ENCODE measurements around the gene WNT7B.

Gene WNT7B

DNA sequence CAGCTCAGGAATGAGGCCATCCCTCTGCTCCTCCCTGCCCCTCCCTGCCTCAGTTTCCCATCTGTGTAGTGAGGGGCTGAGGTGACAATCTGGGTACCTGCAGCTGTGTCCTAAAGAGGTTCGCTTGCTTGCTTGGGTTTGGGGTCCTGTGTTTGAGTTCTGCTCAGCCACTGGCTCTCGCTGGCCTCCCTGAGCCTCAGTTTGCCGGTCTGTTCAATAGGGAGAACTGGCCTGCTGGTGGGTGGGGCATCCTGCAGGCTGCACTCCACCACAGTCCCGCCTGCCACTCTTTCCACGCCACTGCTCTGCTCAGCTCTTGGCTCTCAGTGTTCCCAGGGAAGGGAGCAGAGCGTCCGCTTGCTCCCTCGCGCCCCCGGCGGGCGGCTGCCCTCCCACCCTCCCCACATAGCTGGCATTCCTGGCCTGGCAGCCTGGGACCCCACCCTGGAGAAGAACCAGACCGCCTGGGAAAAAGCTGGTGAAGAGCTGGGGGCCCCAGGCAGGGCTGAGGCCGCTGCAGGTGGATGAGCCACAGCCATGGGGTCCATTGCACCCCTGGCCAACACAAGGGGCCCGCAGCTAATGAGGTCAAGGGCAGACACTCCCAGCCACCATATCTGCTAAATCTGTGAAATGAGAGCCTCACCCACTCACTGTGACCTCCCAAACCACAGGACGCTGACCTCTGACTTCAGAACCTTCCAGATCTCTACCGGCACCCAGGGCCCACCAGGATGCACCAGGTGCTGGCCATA lies 15.1 kb downstream of the WNT7B start:
- Histone ChIP-seq H3K27me3 (replicated peaks in 2 of 5; ENCODE audit: control insufficient read depth in 4 of 5, insufficient read depth in 5 of 5, low read length in 4 of 5) (peaks cover 0 to 21% (median 3%) of the 10 kb centered on the region in 5 experiments), H3K4me1 (ENCODE audit: control extremely low read depth in 1 of 4, control insufficient read depth in 4 of 4, insufficient read depth in 4 of 4, low read length in 3 of 4) (peaks cover 0 to 7% (median 3%) of the 10 kb centered on the region in 4 experiments), H3K36me3 (ENCODE audit: control insufficient read depth in 4 of 4, insufficient read depth in 4 of 4, low read length in 3 of 4) (no peaks in the 10 kb centered on the region), H3K27ac (ENCODE audit: insufficient read depth in 1 of 2, low read depth in 1 of 2, low read length in 2 of 2, poor library complexity in 1 of 2, severe bottlenecking in 2 of 2) (no peak overlapping the region), H3K9me3 (ENCODE audit: control extremely low read depth in 1 of 5, control insufficient read depth in 4 of 5, insufficient read depth in 2 of 5, low read depth in 1 of 5, low read length in 4 of 5) (no peaks in the 10 kb centered on the region), H3K4me3 (ENCODE audit: control insufficient read depth in 1 of 7, extremely low read depth in 1 of 7, insufficient read depth in 4 of 7, low read depth in 2 of 7, low read length in 6 of 7) (no peak overlapping the region)
- POLR2A ChIA-PET: no interaction called here
- no peak for DNase-seq
- CTCF ChIA-PET: no interaction called here
- 88% methylated on average over 12 of the region's 17 CpGs for WGBS (ENCODE audit: insufficient coverage)

DNA sequence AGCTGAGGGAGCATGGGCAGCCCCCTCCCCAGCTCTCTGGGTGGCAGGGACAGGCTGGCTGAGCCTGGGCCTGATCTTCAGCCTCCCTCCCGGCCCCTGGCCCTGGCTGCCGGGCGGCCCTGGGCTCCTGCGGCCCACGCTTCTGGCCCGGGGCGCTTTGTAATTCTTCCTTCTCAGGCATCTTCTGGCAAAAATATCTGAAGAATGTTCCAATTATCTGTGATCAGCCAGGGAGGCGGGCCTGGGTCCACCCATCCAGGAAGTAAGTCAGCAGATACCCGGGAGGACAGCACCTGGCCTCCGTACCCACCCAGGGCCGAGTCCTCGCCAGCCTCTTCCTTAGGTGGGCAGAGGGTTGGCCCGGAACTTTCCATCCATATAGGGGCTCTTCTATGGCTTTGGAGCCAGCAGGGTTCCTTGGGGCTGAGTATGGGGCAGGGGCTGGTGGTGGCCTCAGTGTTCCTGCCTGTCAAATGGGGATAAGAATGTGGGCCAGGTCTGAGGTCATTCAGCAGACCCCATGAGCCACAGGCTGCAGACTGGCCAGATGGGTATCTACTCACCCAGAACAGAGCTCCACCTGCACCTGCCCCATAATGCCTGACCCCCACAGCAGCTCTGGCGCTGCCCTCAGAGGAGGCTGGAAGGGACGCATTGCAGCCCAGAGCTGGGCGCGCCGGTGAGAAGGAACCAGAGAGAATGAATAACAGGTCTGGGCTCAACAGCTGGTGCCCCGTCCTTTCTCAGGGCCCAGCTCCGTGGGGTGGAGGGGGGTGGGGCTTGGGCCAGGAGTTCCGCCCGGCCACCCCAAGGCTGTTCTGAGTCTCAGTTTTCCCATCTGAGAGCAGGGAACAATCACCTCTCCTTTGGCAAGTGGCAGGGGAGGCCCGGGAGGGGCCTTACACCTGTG lies 16.2 kb downstream of the WNT7B start:
- H3K4me1 ChIP-seq (ENCODE audit: control extremely low read depth in 1 of 4, control insufficient read depth in 4 of 4, insufficient read depth in 4 of 4, low read length in 3 of 4): no peaks in the 10 kb centered on the region
- no peaks in the 10 kb centered on the region for H3K36me3 ChIP-seq (ENCODE audit: control insufficient read depth in 4 of 4, insufficient read depth in 4 of 4, low read length in 3 of 4)
- POLR2A ChIA-PET: no interaction called here
- H3K27me3 ChIP-seq (replicated peaks in 2 of 5; ENCODE audit: control insufficient read depth in 4 of 5, insufficient read depth in 5 of 5, low read length in 4 of 5): peaks cover 0 to 15% (median 6%) of the 10 kb centered on the region in 5 experiments
- H3K9me3 ChIP-seq (ENCODE audit: control extremely low read depth in 1 of 5, control insufficient read depth in 4 of 5, insufficient read depth in 2 of 5, low read depth in 1 of 5, low read length in 4 of 5): no peaks in the 10 kb centered on the region
- CTCF ChIA-PET: no interaction called here
- 89% methylated on average over 13 of the region's 23 CpGs for WGBS (ENCODE audit: insufficient coverage)
- H3K27ac ChIP-seq (ENCODE audit: insufficient read depth in 1 of 2, low read depth in 1 of 2, low read length in 2 of 2, poor library complexity in 1 of 2, severe bottlenecking in 2 of 2): no peak overlapping the region
- DNase-seq: no peak
- H3K4me3 ChIP-seq (ENCODE audit: control insufficient read depth in 1 of 7, extremely low read depth in 1 of 7, insufficient read depth in 4 of 7, low read depth in 2 of 7, low read length in 6 of 7): no peak overlapping the region

DNA sequence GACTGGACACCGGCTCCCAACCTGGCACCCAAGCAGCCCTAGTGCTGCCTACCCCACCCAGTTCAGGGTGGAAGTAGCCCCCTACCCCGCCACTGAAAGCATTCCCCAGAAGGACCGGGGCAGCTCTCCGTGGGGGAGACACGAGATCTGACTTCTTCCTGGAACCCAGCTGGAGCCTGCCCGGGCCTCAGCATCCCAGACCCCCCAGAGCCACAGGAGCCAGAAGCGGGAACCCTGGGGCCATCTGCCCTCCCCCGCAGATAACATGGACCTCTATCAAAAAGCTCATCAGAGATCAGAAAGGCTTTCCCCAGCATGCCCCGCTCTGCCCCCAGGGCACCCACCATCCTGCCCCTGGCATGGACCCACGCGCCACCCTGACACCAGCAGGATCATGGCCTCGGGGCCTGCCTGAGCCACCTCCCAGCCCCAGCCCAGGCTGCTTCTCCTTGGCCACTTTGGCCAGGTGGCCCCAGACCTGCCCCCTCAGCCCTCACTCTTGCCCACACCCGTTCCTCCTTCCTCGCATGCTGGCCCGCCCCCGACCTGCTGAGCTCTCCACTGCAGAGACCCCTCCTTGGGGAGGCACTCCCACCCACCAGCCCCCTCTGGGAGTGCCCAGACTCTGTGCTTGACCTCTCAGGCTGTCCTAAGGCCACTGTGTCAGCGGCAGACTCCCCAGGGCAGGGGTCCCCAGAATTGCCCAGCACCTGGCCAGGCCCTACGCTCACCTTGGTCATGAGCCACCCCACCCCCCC lies 17.1 kb downstream of the WNT7B start:
- Histone ChIP-seq H3K27me3 (replicated peaks in 2 of 5; ENCODE audit: control insufficient read depth in 4 of 5, insufficient read depth in 5 of 5, low read length in 4 of 5) (peaks cover 0 to 14% (median 3%) of the 10 kb centered on the region in 5 experiments), H3K4me3 (ENCODE audit: control insufficient read depth in 1 of 7, extremely low read depth in 1 of 7, insufficient read depth in 4 of 7, low read depth in 2 of 7, low read length in 6 of 7) (no peak overlapping the region), H3K9me3 (ENCODE audit: control extremely low read depth in 1 of 5, control insufficient read depth in 4 of 5, insufficient read depth in 2 of 5, low read depth in 1 of 5, low read length in 4 of 5) (no peaks in the 10 kb centered on the region), H3K36me3 (ENCODE audit: control insufficient read depth in 4 of 4, insufficient read depth in 4 of 4, low read length in 3 of 4) (no peaks in the 10 kb centered on the region), H3K4me1 (ENCODE audit: control extremely low read depth in 1 of 4, control insufficient read depth in 4 of 4, insufficient read depth in 4 of 4, low read length in 3 of 4) (no peaks in the 10 kb centered on the region), H3K27ac (ENCODE audit: insufficient read depth in 1 of 2, low read depth in 1 of 2, low read length in 2 of 2, poor library complexity in 1 of 2, severe bottlenecking in 2 of 2) (no peak overlapping the region)
- WGBS (ENCODE audit: insufficient coverage): 93% methylated on average over 14 of the region's 18 CpGs
- CTCF ChIA-PET: interaction anchor here (0.6 kb wide), 1 partner anchor 345 kb away, joined by 3 read pairs; no protein-coding TSS in a partner anchor
- POLR2A ChIA-PET: no interaction called here
- DNase-seq: no peak

DNA sequence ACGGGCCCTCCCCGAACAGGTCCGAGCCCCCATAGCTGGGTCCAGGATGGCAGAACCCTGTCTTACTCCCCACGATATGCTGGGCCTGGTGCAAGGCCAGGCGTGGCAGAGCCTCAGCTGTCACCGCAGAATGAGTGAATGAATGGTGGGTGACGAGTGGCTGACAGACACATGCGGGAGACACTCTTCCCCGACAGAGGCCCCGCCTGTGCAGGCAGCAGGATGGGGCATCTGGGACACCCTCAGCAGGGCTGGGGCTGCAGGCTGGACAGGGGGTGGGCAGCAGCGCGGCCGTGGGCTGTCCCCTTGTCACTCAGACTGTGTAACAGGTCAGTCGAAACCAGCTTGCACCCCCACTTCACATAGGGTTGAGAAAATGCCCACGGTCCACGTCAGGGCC lies 18.0 kb downstream of the WNT7B start:
- H3K9me3 ChIP-seq (ENCODE audit: control extremely low read depth in 1 of 5, control insufficient read depth in 4 of 5, insufficient read depth in 2 of 5, low read depth in 1 of 5, low read length in 4 of 5): no peaks in the 10 kb centered on the region
- peaks cover 0 to 15% (median 3%) of the 10 kb centered on the region in 5 experiments for H3K27me3 ChIP-seq (replicated peaks in 2 of 5; ENCODE audit: control insufficient read depth in 4 of 5, insufficient read depth in 5 of 5, low read length in 4 of 5)
- no peak overlapping the region for H3K27ac ChIP-seq (ENCODE audit: insufficient read depth in 1 of 2, low read depth in 1 of 2, low read length in 2 of 2, poor library complexity in 1 of 2, severe bottlenecking in 2 of 2)
- no peak overlapping the region for H3K4me3 ChIP-seq (ENCODE audit: control insufficient read depth in 1 of 7, extremely low read depth in 1 of 7, insufficient read depth in 4 of 7, low read depth in 2 of 7, low read length in 6 of 7)
- 89% methylated on average over 10 of the region's 16 CpGs for WGBS (ENCODE audit: insufficient coverage)
- DNase-seq: no peak
- no peaks in the 10 kb centered on the region for H3K4me1 ChIP-seq (ENCODE audit: control extremely low read depth in 1 of 4, control insufficient read depth in 4 of 4, insufficient read depth in 4 of 4, low read length in 3 of 4)
- CTCF ChIA-PET: no interaction called here
- H3K36me3 ChIP-seq (ENCODE audit: control insufficient read depth in 4 of 4, insufficient read depth in 4 of 4, low read length in 3 of 4): no peaks in the 10 kb centered on the region
- POLR2A ChIA-PET: no interaction called here

DNA sequence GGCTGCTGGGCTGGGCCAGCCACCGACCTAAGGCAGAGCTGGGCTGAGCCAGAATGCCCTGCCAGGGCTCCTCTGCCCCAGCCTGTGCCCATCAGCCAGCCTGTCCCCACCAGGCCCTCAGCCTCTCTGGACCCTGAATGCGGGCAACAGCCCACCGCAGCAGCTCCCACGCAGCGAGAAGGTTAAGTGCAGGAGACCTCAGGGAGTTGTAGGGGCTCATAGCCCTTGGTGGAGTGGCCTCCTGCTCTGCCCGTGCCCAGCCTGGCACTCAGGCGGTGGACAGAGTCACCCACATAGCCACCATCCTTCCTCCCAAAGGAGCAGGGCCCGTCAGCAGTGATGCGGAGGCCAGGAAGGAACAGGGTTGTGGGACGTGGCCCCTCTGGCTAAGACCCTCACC lies 19.1 kb downstream of the WNT7B start:
- Histone ChIP-seq H3K9me3 (ENCODE audit: control extremely low read depth in 1 of 5, control insufficient read depth in 4 of 5, insufficient read depth in 2 of 5, low read depth in 1 of 5, low read length in 4 of 5) (no peaks in the 10 kb centered on the region), H3K27me3 (replicated peaks in 2 of 5; ENCODE audit: control insufficient read depth in 4 of 5, insufficient read depth in 5 of 5, low read length in 4 of 5) (peaks cover 0 to 26% (median 9%) of the 10 kb centered on the region in 5 experiments), H3K36me3 (ENCODE audit: control insufficient read depth in 4 of 4, insufficient read depth in 4 of 4, low read length in 3 of 4) (no peaks in the 10 kb centered on the region), H3K4me1 (ENCODE audit: control extremely low read depth in 1 of 4, control insufficient read depth in 4 of 4, insufficient read depth in 4 of 4, low read length in 3 of 4) (no peaks in the 10 kb centered on the region), H3K27ac (ENCODE audit: insufficient read depth in 1 of 2, low read depth in 1 of 2, low read length in 2 of 2, poor library complexity in 1 of 2, severe bottlenecking in 2 of 2) (no peak overlapping the region), H3K4me3 (ENCODE audit: control insufficient read depth in 1 of 7, extremely low read depth in 1 of 7, insufficient read depth in 4 of 7, low read depth in 2 of 7, low read length in 6 of 7) (no peak overlapping the region)
- POLR2A ChIA-PET: no interaction called here
- CTCF ChIA-PET: no interaction called here
- no peak for DNase-seq
- WGBS (ENCODE audit: insufficient coverage): 96% methylated on average over 4 of the region's 10 CpGs

DNA sequence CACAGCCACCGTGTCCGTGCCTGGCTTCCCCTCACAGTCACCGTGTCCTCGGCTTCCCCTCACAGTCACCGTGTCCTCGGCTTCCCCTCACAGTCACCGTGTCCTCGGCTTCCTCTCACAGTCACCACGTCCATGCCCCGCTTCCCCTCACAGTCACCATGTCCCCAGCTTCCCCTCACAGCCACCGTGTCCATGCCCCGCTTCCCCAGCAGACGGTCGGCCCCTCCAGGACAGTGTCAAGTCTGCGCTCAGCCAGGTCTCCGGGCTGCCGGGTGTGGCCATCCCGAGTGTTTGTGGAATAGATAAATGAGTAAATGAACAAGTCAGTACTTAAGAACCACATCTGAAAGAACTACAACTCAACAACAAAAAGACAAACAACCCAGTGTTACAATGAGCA lies 23.8 kb downstream of the WNT7B start:
- Histone ChIP-seq H3K9me3 (ENCODE audit: control extremely low read depth in 1 of 5, control insufficient read depth in 4 of 5, insufficient read depth in 2 of 5, low read depth in 1 of 5, low read length in 4 of 5) (no peaks in the 10 kb centered on the region), H3K4me1 (ENCODE audit: control extremely low read depth in 1 of 4, control insufficient read depth in 4 of 4, insufficient read depth in 4 of 4, low read length in 3 of 4) (no peaks in the 10 kb centered on the region), H3K36me3 (ENCODE audit: control insufficient read depth in 4 of 4, insufficient read depth in 4 of 4, low read length in 3 of 4) (no peaks in the 10 kb centered on the region), H3K27ac (ENCODE audit: insufficient read depth in 1 of 2, low read depth in 1 of 2, low read length in 2 of 2, poor library complexity in 1 of 2, severe bottlenecking in 2 of 2) (no peak overlapping the region), H3K4me3 (ENCODE audit: control insufficient read depth in 1 of 7, extremely low read depth in 1 of 7, insufficient read depth in 4 of 7, low read depth in 2 of 7, low read length in 6 of 7) (no peak overlapping the region), H3K27me3 (replicated peaks in 2 of 5; ENCODE audit: control insufficient read depth in 4 of 5, insufficient read depth in 5 of 5, low read length in 4 of 5) (peaks cover 0 to 38% (median 13%) of the 10 kb centered on the region in 5 experiments)
- CTCF ChIA-PET: interaction anchor here (1.3 kb wide), 1 partner anchor 79 kb away, joined by 3 read pairs; no protein-coding TSS in a partner anchor
- DNase-seq: no peak
- POLR2A ChIA-PET: no interaction called here
- 24% methylated on average over 7 of the region's 18 CpGs for WGBS (ENCODE audit: insufficient coverage)
